Embryonic facial prominence (tissue), 1 donor: Measurements from ENCODE around the gene GAR1.
"Not testable (repeated sequence)": the region's sequence is repeated elsewhere in the genome, so short reads cannot be mapped to it uniquely, and the experiment has no call there.

Source experiments
- DNase-seq: peaks from one replicate; pipeline ENCODE4 v3.0.0-alpha.2; 2016; ENCODE audit errors: extremely low spot score

The GAR1 gene

DNA sequence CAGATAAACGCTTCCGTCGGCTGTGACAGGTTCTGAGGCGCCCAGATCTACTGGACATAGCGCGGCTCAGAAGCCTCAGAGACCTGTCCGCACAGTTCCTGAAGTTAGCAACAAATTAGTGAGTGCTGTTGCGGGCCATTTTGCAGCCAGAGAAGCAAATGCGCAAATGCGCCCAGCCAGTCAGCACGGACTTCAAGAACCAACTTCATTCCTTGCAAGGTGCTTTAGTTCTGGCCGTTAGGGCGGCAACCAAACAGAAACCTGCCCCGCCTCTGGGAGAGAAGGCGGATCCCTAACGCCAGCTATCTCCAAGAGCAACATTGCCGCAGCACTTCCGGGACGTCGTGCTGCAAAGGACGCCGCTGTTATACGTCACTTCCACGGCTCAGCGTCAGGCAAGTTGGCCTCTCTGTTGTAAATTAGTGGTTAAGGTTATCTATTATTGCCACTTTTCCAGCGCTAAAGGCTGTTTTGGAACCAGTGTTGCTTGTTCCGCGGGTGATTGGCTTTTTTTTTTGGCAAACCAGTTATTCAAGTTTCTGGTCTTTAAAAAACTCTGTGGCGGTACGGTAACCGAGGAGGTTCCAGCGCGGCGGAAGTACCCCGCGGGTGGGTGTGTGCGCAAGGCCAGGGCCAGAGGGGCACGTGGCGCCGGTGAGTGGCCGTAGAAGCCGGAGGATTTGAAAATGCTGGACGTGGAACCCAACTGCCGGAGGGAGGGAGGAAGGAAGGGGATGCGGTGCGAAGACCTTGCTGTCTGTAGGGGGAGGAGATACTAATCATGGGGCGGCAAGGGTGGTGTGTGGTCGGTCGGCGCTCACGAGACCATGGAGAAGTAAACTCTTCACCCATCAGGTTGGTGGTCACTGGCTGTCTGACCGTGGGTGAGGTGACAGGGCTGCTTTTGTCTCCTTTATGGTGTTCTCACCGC lies at the start of gene GAR1:
TSS of gene GAR1 (plus strand) at position 612 of the 931 bp plus-strand sequence. CDS start 403 bp downstream, outside the sequence.
- peak; percentile 92 for DNase-seq

- DNase-seq: not testable (repeated sequence)
Observed at GRCh38 chr4:109782092-109782491, 33.5 kb upstream of the GAR1 start.

DNA sequence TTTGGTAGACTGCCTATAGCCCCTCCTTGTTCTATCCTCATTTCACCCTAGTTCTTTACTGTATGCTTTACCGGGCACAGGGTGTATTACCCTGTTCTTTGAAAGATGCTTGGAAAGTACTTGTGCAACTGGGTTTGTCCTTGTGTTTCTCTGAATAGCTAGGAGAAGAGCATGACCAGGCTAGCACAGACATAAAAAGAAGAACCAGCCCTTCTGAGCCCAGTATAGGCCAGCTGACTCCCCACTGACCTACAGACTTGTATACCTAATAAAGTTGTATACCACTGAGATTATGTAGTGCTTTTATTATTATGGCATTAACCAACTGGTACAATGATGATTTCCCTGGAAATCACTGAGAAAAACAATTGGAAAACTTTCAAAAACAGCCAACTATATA lies 28.7 kb upstream of the GAR1 start:
- DNase-seq: no peak

DNA sequence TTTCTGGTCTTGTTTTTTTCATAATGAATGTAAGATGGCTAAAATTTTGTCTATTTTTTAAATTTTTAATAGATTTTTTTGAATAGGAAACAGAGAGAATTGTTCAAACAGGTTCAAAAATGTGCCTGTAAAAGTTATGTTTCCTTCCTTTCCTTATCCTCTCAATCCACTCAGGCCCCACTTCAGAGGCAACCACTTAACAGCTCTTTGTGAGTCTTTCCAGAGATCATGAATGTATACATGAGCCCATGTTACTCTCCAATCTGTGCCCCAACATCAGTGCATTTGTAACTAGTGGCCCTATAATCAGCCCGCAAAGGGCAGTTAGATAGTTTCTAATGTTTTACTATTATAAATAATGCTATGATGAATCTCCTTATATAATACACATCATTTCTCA lies 27.8 kb upstream of the GAR1 start:
- DNase-seq: no peak

DNA sequence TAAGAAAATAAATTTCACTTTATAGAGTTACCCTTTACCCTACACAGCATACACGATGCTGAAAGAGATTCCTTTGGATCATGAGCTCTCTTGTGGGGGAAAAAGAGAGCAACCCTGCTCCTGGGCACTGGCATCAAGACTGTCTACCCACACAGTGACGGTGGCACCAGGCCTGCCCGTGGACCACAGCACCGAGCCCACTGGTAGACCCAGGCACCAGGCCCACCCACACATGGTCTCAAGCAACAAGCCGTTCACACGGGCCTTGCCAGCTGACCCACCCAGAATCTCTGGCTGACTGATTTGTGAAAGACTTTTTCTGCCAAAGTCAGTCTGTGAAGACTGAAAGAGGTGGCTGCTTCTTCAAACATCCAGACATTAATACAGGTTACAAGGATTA lies 20.5 kb upstream of the GAR1 start:
- no peak for DNase-seq

GRCh38 chr4:109798866-109799265 lies 16.7 kb upstream of the GAR1 start:
- no peak for DNase-seq

DNA sequence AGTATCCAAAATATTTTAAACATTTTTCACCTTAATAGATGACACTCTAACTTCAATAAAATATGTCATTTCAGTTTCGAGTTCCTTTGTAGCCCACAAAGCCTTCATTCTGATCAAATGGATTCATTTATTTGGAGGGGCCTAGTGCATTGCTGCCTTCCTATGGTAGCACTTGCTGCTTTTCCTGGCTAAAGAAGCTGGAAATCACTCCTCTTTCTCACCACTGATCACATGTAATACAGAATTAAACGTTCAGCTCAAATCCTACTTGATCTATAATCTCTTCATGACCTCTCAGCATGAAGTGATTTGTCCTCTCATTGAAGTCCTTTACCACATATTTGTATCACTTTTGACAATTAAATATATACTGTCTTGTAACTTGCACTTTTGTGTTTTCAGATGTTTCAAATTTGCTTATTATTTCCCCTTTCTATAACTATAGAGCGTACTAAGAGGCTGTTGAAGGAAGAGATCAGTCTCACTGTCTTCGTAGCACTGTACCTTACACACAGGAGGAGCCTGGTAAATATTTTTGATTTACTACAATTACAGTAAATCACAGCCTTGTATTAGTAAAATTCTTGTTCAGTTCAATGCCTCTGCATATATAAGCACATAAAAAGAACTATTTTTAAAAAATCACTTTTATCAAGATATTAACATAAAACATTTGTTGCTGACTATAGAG lies 14.3 kb upstream of the GAR1 start:
- no peak for DNase-seq

GRCh38 chr4:109801895-109802319 lies 13.7 kb upstream of the GAR1 start, which contains the start of gene CFI:
Gene CFI (minus strand): TSS chr4:109801999. CDS start chr4:109801971, 28 bp downstream.
- peak; percentile 30 for DNase-seq

DNA sequence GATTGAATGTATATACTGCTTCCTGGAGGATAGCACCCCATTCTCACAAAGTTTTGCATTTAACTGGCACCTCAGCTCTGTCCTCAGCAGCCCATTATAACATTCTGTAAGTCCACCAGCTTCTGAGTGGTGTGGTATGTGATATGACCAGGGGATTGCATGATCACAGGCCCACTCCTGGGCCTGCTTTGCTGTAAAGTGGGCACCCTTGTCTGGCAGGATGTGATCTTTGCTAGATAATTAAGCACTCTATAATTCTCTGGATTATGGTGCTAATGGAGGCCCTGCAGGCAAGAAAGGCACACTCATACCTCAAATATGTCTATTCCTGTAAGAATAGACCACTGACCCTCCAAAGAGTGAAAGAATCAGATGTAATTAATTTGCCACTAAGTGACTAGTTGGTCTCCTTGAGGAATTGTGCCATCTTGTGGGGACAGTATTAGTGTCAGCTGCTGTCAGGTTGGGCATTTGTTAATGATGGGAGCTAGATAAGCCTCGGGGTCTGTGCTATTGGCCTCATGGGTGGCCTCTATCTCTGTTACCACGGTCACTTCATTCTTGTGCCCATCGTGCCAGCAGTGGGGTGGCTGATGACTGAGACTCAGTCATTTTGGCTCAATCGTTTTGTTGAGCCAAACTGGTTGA lies 11.5 kb upstream of the GAR1 start:
- DNase-seq: no peak

GRCh38 chr4:109809655-109810054 lies 5.9 kb upstream of the GAR1 start:
- DNase-seq: no peak

GRCh38 chr4:109810552-109811387 lies 4.8 kb upstream of the GAR1 start:
- no peak for DNase-seq

- DNase-seq: no peak
Observed at GRCh38 chr4:109811707-109812106, 3.9 kb upstream of the GAR1 start.

DNA sequence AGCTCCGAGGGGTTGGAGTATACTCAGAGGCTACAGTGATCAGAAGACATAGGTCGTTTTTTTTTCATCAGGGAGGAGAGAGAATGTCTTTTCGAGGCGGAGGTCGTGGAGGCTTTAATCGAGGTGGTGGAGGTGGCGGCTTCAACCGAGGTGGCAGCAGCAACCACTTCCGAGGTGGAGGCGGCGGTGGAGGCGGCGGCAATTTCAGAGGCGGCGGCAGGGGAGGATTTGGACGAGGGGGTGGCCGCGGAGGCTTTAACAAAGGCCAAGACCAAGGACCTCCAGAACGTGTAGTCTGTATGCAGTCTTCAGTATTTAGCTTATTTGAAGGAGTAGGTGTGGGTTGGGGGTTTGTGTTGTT lies 500 bp downstream of the GAR1 start:
- DNase-seq: no peak

DNA sequence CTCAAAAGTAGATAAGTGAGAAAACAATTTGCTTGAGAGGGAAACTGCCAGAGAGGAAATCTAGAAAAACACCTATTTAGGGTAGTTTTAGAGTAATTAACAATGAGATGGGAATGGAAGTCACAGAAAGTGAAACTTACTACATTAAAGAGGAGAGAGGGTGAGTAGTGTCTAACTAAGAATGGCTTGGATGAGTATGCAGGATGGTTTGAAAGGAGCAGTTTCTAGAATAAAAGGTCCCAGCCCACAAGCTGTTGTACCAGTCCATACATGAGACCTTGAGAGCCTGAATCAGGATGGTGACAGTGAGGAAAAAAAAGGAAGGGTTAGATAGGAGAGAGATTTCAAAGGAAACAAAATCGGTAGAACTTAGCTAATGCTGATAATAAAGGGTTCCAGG lies 1.3 kb downstream of the GAR1 start:
- no peak for DNase-seq

DNA sequence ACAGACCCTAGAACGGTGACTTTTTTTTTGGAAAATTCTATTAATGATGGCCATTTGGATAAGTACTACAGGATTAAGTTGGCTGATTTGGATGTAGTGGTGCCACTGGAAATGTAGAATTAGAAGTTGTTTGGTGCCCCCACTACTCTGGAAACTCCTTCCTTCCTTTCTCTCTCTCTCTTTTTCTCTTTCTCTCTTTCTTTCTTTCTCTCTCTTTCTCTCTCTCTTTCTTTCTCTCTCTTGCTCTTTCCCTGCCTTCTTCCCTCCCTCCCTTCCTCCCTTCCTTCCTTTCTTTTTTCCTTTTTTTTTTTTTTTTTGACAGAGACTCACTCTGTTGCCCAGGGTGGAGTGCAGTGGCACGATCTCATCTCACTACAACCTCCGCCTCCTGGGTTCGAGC lies 2.7 kb downstream of the GAR1 start:
- no peak for DNase-seq

DNA sequence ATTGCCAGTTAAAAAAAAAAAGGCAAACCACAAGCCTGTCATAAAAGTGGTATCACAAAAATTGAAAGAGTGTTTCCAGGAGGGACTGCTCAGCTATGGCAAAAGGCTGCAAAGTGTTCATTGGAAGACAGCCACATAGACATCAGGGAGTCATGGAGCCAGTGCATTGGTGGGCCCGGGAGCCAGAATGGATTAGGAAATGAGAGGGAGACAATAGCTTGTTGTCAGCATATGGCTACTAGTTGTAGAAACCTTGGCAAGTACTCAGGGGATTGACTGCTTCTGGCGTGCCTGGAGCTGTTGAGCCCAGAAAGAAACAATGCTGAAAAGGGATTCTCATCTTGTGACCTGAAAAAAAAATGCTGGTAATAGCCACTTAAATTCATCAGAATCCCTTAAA lies 5.0 kb downstream of the GAR1 start:
- no peak for DNase-seq

GRCh38 chr4:109821185-109821584 lies 5.6 kb downstream of the GAR1 start:
- DNase-seq: no peak

GRCh38 chr4:109826719-109827118 lies 11.2 kb downstream of the GAR1 start:
- peak; percentile 32 for DNase-seq

GRCh38 chr4:109827672-109828071 lies 12.1 kb downstream of the GAR1 start, which contains the start of gene RRH:
Gene RRH (plus strand): TSS chr4:109827972. CDS start chr4:109828028, 56 bp downstream.
- DNase-seq: no peak

- no peak for DNase-seq
Observed at GRCh38 chr4:109833756-109834155, 18.2 kb downstream of the GAR1 start.

DNA sequence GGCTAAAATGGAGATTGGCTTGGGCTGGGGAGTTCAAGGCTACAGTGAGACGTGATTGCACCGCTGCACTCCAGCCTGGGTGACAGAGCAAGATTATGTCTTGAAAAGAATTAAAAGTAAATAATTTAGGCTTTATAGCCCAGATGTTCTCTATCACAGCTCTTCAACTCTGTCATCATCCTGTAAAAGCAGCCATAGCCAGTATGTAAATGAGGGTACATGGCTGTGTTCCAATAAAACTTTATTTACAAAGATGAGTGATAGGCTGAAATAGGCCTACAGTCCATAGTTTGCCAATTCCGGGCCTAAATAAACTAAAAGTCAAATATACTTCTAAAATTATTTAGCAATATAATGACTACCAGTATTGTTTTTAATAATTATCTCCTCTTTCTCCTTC lies 21.4 kb downstream of the GAR1 start:
- no peak for DNase-seq
